HG02678 (cell line): ENCODE measurements around the gene FBXL22.
"Not testable (repeated sequence)": the region's sequence is repeated elsewhere in the genome, so short reads cannot be mapped to it uniquely, and the experiment has no call there.

ENCODE experiments used
- ATAC-seq: cut with Tn5 transposase; IDR thresholded peaks from one replicate; pipeline ENCODE4 v1.9.1; 2021; ENCODE audit warnings: mild to moderate bottlenecking, moderate library complexity; ENCODE audit not compliant: unreplicated experiment

FBXL22 gene

DNA sequence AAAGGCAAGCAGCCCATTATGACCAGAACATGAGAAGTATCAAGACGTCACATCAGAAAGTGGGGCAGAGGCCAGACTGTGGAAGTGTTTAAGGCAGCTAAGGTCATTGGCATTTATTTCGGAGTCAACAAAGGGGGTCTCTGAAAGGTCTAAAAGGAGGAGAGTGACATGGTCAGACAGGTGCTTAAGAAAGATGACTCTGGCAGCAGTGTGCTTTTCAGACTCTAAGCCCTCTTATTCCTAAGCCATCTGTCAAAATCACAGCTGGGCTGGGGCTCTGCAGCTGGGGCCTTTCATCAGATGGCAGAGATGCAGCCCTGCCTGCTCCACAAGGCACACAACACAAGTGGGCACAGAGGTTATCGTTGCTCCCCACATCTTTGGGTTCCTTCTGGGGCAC is 14.0 kb downstream of the FBXL22 start:
- ATAC-seq, result no peak

GRCh38 chr15:63612300-63612699 is 15.1 kb downstream of the FBXL22 start:
- no peak for ATAC-seq

DNA sequence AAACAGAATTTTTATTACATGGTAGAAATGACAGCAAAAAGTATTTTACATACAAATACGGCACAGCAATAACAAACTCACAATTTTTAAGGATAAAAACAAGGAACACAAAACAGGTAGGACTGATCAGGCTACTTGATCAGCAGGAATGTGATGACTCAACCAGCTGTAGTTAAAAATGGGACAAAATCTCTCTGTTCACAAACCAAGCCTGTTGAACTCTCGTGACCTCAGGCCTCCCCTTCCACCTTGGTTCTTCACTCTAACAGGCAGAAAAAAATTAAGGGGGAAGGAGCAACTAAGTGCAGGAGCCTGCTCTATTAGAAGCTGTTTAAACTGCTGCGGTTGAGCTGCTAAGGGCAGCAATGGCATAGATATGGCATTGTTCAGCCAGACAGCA is 18.7 kb downstream of the FBXL22 start:
- ATAC-seq, result no peak

DNA sequence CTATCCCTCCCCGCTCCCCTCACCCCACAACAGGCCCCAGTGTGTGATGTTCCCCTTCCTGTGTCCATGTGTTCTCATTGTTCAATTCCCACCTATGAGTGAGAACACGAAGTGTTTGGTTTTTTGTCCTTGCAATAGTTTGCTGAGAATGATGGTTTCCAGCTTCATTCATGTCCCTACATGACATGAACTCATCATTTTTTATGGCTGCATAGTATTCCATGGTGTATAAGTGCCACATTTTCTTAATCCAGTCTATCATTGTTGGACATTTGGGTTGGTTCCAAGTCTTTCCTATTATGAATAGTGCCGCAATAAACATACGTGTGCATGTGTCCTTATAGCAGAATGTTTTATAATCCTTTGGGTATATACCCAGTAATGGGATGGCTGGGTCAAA is 20.0 kb downstream of the FBXL22 start:
- ATAC-seq, result not testable (repeated sequence)

DNA sequence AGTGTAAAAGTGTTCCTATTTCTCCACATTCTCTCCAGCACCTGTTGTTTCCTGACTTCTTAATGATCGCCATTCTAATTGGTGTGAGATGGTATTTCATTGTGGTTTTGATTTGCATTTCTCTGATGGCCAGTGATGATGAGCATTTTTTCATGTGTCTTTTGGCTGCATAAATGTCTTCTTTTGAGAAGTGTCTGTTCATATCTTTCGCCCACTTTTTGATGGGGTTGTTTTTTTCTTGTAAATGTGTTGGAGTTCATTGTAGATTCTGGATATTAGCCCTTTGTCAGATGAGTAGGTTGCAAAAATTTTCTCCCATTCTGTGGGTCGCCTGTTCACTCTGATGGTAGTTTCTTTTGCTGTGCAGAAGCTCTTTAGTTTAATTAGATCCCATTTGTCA is 20.4 kb downstream of the FBXL22 start:
- not testable (repeated sequence) for ATAC-seq

DNA sequence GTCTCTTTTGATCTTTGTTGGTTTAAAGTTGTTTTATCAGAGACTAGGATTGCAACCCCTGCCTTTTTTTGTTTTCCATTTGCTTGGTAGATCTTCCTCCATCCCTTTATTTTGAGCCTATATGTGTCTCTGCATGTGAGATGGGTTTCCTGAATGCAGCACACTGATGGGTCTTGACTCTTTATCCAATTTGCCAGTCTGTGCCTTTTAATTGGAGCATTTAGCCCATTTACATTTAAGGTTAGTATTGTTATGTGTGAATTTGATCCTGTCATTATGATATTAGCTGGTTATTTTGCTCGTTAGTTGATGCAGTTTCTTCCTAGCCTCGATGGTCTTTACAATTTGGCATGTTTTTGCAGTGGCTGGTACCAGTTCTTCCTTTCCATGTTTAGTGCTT is 23.6 kb downstream of the FBXL22 start:
- ATAC-seq, result not testable (repeated sequence)

GRCh38 chr15:63623232-63623969 is 26.2 kb downstream of the FBXL22 start:
- ATAC-seq, result no peak

- ATAC-seq, result peak; percentile 77
Measured at GRCh38 chr15:63626955-63627354, 29.8 kb downstream of the FBXL22 start.

GRCh38 chr15:63628123-63628822 is 31.1 kb downstream of the FBXL22 start:
- ATAC-seq, result no peak

DNA sequence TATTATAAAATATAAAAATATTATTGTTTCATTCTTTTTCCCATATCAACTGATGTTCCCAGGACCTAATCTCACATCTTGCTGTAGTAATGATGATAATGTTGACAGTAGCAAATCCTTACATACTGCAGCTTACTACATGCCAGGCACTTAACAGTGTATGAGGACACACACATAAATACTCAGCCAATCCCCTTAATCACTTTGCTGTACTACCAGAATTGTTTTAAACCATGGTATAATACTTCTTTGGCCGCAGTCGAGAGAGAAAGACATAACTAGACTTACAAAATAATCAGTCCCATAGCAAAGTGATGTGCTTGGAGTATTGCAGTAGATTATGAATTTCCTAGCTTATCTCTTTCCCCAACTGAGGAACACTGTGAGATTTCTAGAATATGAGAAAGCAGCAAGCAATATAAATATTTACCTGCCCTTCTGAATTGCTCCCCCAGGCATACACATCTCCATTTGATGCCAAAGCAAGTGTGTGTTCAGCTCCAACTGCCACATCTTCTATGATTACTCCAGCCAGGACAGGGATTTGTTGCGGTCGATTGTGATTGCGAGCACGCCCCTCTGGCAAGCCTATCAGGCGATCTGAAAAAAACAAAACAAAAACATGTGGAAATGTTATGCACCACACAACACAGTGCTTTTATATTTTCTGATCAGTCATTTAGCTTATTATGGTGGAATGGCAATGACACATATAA is 33.0 kb downstream of the FBXL22 start:
- ATAC-seq, result no peak

GRCh38 chr15:63633312-63633711 is 36.1 kb downstream of the FBXL22 start:
- ATAC-seq, result no peak

DNA sequence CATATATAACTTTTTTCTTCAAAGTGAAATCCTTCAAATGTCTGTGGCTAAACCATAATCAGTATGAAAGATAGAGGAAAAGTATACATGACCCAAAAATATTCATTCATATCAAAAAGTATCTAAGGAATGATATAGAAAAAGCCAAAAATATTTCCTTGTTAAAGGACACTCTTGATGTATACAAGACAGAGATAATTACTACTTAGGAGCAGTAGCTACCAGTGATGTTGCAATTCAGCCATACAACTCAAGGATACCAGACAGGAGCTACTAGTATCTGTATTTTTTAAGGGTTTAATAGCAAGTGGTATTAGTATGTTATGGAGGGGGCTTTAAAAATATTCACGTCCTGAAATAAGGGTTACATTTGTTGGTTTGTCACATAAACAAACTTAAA is 37.0 kb downstream of the FBXL22 start:
- ATAC-seq, result no peak

- no peak for ATAC-seq
Measured at GRCh38 chr15:63636518-63637061, 39.4 kb downstream of the FBXL22 start.

GRCh38 chr15:63638839-63639238 is 41.7 kb downstream of the FBXL22 start:
- no peak for ATAC-seq

DNA sequence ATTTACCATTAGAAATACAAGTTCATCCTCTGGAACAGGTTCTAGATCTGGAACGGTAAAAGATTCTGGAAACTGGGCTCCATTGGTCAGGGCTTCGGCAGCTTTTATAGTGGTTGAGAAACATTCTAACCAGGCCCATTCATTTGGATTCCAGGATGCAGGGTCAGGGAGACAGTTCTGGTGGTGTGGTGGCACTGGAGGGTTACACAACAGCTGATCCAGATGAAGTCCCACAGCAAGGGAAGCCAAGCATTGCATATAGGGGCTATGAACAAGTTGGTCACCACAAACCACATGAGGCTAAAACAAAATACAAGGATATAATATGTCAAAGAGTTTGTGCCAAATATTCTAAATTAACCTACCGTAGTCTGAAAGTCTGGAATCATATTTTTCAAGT is 43.0 kb downstream of the FBXL22 start:
- ATAC-seq, result no peak
